SK-N-MC (cell line): ENCODE data around the gene TICRR.

Experiments used
- EZH2 ChIP-seq: fragments of 200-600 bp; sonication (generic); IDR thresholded peaks from one replicate; pipeline ENCODE4 v1.6.1; 2017; ENCODE audit warnings: antibody characterized with exemption
- FOXP2 ChIP-seq: optimal IDR thresholded peaks from 2 replicates; pipeline ENCODE3; 2011; ENCODE audit warnings: mild to moderate bottlenecking, moderate library complexity; ENCODE audit not compliant: insufficient read depth; ENCODE audit errors: extremely low read length, control extremely low read depth
- POLR2AphosphoS5 ChIP-seq: IDR thresholded peaks from 2 replicates; pipeline ENCODE4 v1.6.1; 2012; ENCODE audit warnings: mild to moderate bottlenecking, low read depth, low read length, borderline replicate concordance

GRCh38 chr15:89586651-89587050 lies 11.4 kb downstream of the TICRR start:
- TF ChIP-seq EZH2 (no peak), POLR2AphosphoS5 (no peak), FOXP2 (no peak)
